Endothelial cell of umbilical vein (primary cell): Measurements from ENCODE around the gene FBLN2. TPM values are rescaled to one million over a fixed set of nuclear protein-coding genes. Genes with fewer than 3 reads are reported as not detected.

Source experiments
- BruUV-seq: library from RNA; stranded (reverse); fragments of 400-500 nt; replicated peaks from 2 replicates; lab custom pipeline; 2021; lab: Mats Ljungman, UMichigan
- CTCF ChIA-PET: fragments of 300-600, 350-600 bp; sonication (Branson Sonifier 250); formaldehyde crosslinking; loops from one replicate; lab custom pipeline; 2021; ENCODE audit warnings: antibody characterized with exemption, inconsistent platforms; lab: Charles Lee
- POLR2A ChIA-PET: fragments of 300-600, 350-600 bp; sonication (Branson Sonifier 250); formaldehyde crosslinking; loops from one replicate; lab custom pipeline; 2021; ENCODE audit warnings: antibody characterized with exemption, inconsistent platforms; lab: Charles Lee
- DNase-seq: peaks from one replicate; pipeline ENCODE4 v3.0.0-alpha.2; 2011; ENCODE audit warnings: low read depth, low spot score
- FAIRE-seq: peaks from 2 replicates; lab custom pipeline; 2011; peaks lifted over from hg19 to GRCh38; lab: Jason Lieb, UNC
- H2AFZ ChIP-seq: 2 replicates; pipeline ENCODE4 v1.6.0; 2012; ENCODE audit warnings: low read depth, low read length, control low read depth, inconsistent platforms
- H3K27ac ChIP-seq: 2 replicates; pipeline ENCODE4 v1.5.1; 2011; ENCODE audit warnings: low read depth, mild to moderate bottlenecking, control low read depth, low read length, moderate library complexity; ENCODE audit not compliant: insufficient read depth
- H3K27me3 ChIP-seq, 2 experiments: 2 replicates each; pipeline versions ENCODE4 v1.6.0 to v1.6.1; 2011; ENCODE audit warnings: low read length in 2 of 2, mixed read lengths in 1 of 2; ENCODE audit not compliant: control insufficient read depth in 2 of 2, insufficient read depth in 2 of 2
- H3K36me3 ChIP-seq, 2 experiments: 2 replicates in 1 of 2; 3 replicates in 1 of 2; pipeline ENCODE4 v1.5.1; 2011; ENCODE audit warnings: low read length in 2 of 2, mild to moderate bottlenecking in 1 of 2, moderate library complexity in 1 of 2; ENCODE audit not compliant: control insufficient read depth in 2 of 2, insufficient read depth in 2 of 2; ENCODE audit errors: extremely low read depth in 1 of 2
- H3K4me1 ChIP-seq: 3 replicates; pipeline ENCODE4 v1.5.1; 2011; ENCODE audit warnings: mild to moderate bottlenecking, low read length; ENCODE audit not compliant: control insufficient read depth, insufficient read depth; ENCODE audit errors: extremely low read depth
- H3K4me2 ChIP-seq: 2 replicates; pipeline ENCODE4 v1.6.1; 2011; ENCODE audit warnings: low read length, control low read depth, mixed read lengths; ENCODE audit not compliant: insufficient read depth
- H3K4me3 ChIP-seq, 3 experiments: fragments of 200-600 bp in 1 of 3; sonication (generic), shearing (Covaris generic) in 1 of 3; replicated peaks in 1 of 3; 2 replicates each; pipeline ENCODE4 v1.5.1; 2011 to 2016; ENCODE audit warnings: control low read depth in 3 of 3, low read length in 3 of 3, mild to moderate bottlenecking in 2 of 3, inconsistent platforms in 1 of 3, low read depth in 1 of 3, moderate library complexity in 1 of 3; ENCODE audit not compliant: insufficient read depth in 1 of 3
- H3K79me2 ChIP-seq: 2 replicates; pipeline ENCODE4 v1.6.0; 2012; ENCODE audit warnings: low read length, inconsistent platforms; ENCODE audit not compliant: control insufficient read depth, insufficient read depth
- H3K9ac ChIP-seq: replicated peaks from 2 replicates; pipeline ENCODE3; 2011; ENCODE audit warnings: low read length, control low read depth; ENCODE audit not compliant: insufficient read depth; ENCODE audit errors: extremely low read depth
- H3K9me1 ChIP-seq: replicated peaks from 3 replicates; pipeline ENCODE4 v1.6.0; 2011; ENCODE audit warnings: mild to moderate bottlenecking, low read length; ENCODE audit not compliant: control insufficient read depth, insufficient read depth; ENCODE audit errors: extremely low read depth
- H3K9me3 ChIP-seq: replicated peaks from 2 replicates; pipeline ENCODE4 v1.5.1; 2012; ENCODE audit warnings: low read length, inconsistent platforms; ENCODE audit not compliant: control insufficient read depth, insufficient read depth
- H4K20me1 ChIP-seq: replicated peaks from 2 replicates; pipeline ENCODE3; 2011; ENCODE audit warnings: mild to moderate bottlenecking, low read length; ENCODE audit not compliant: control insufficient read depth, insufficient read depth; ENCODE audit errors: extremely low read depth
- CTCF ChIP-seq, 2 donors: IDR thresholded peaks; 1 replicate in 1 of 2; 2 replicates in 1 of 2; pipeline ENCODE4 v1.5.1; 2011; ENCODE audit warnings: low read length in 2 of 2, mild to moderate bottlenecking in 2 of 2, moderate library complexity in 2 of 2, control low read depth in 1 of 2, inconsistent platforms in 1 of 2, low read depth in 1 of 2; ENCODE audit not compliant: insufficient read depth in 1 of 2; ENCODE audit errors: extremely low read depth in 1 of 2
- EZH2 ChIP-seq: IDR thresholded peaks from 2 replicates; pipeline ENCODE4 v1.6.1; 2012; ENCODE audit warnings: borderline replicate concordance, low read depth, mild to moderate bottlenecking, moderate library complexity, low read length, inconsistent platforms; ENCODE audit not compliant: severe bottlenecking
- FOS ChIP-seq: IDR thresholded peaks from 2 replicates; pipeline ENCODE4 v1.6.1; 2011; ENCODE audit warnings: mild to moderate bottlenecking, low read length, moderate library complexity, borderline replicate concordance; ENCODE audit not compliant: insufficient read depth
- GATA2 ChIP-seq: IDR thresholded peaks from 2 replicates; pipeline ENCODE4 v1.7.0; 2011; ENCODE audit warnings: low read depth, mild to moderate bottlenecking, moderate library complexity, mixed read lengths, low read length; ENCODE audit not compliant: insufficient read length, insufficient read depth
- JUN ChIP-seq: IDR thresholded peaks from 2 replicates; pipeline ENCODE4 v1.6.1; 2011; ENCODE audit warnings: borderline replicate concordance, low read depth; ENCODE audit not compliant: insufficient read length, insufficient read depth
- MAX ChIP-seq: IDR thresholded peaks from 2 replicates; pipeline ENCODE4 v1.6.1; 2011; ENCODE audit not compliant: insufficient read depth, insufficient read length
- MYC ChIP-seq: IDR thresholded peaks from one replicate; pipeline ENCODE4 v1.6.1; 2011; ENCODE audit warnings: mild to moderate bottlenecking, low read depth, low read length
- POLR2A ChIP-seq: IDR thresholded peaks from 2 replicates; pipeline ENCODE4 v1.6.1; 2012; ENCODE audit warnings: low read depth, mild to moderate bottlenecking, control low read depth, low read length
- POLR2AphosphoS5 ChIP-seq: IDR thresholded peaks from 2 replicates; pipeline ENCODE4 v1.6.1; 2012; ENCODE audit warnings: low read depth, mild to moderate bottlenecking, control low read depth, low read length, moderate library complexity; ENCODE audit not compliant: insufficient read depth
- dilution Hi-C: fragments of 300-500 bp; cut with MboI; formaldehyde crosslinking; loops from one replicate; pipeline ENCODE4 v1.15.0; 2019; ENCODE audit warnings: low sequenced_read_pairs; ENCODE audit not compliant: extremely low pct_ligation_motif_present
- intact Hi-C: fragments of 100-400 bp; cut with micrococcal nuclease; formaldehyde crosslinking; loops from one replicate; pipeline ENCODE4 v1.10.0; 2022
- polyA plus RNA-seq, 4 experiments: library from polyadenylated mRNA; depleted of rRNA in 3 of 4; stranded (reverse) in 3 of 4; unstranded in 1 of 4; fragments of >200 nt; gene quantifications; 2 replicates each; pipeline versions ENCODE4 v1.2.1 to v1.2.3, GENCODE V29; 2011 to 2012; ENCODE audit warnings: missing spikeins in 1 of 4
- total RNA-seq: library from RNA; stranded (reverse); gene quantifications from 2 replicates; pipeline ENCODE4 v1.2.3, GENCODE V29; 2021

The FBLN2 gene
- total and polyA plus RNA-seq, 2 donors (not counting 3 experiments of a cell fraction or from before 2014, with no cell fraction given) = 1.4 to 1.9 TPM

GRCh38 chr3:13614607-13615006 is 65.7 kb downstream of the FBLN2 start:
- no peak for FAIRE-seq
- POLR2A ChIA-PET = no interaction called here

More at GRCh38 chr3:13614607-13615006, 65.7 kb downstream of the FBLN2 start:
- no peaks in the 10 kb centered on the region for H3K79me2 ChIP-seq
- intact Hi-C loops (no loop called here), dilution Hi-C loops (no loop called here)
- H3K27me3 ChIP-seq = no peaks in the 10 kb centered on the region
- no peaks in the 10 kb centered on the region for H3K4me1 ChIP-seq
- BruUV-seq = no TSS peak
- no peaks in the 10 kb centered on the region for H3K9me1 ChIP-seq
- no peak overlapping the region for H2AFZ ChIP-seq
- H3K36me3 ChIP-seq = no peaks in the 10 kb centered on the region
- DNase-seq = no peak
- H3K4me2 ChIP-seq = no peak overlapping the region
- no peak overlapping the region for H3K4me3 ChIP-seq
- no peak overlapping the region for H3K27ac ChIP-seq
- no peaks in the 10 kb centered on the region for H3K9me3 ChIP-seq
- no peaks in the 10 kb centered on the region for H4K20me1 ChIP-seq
- no peak overlapping the region for H3K9ac ChIP-seq
- CTCF ChIA-PET = no interaction called here
- TF ChIP-seq MYC = no peak
- no peak for TF ChIP-seq MAX
- no peak for TF ChIP-seq EZH2
- TF ChIP-seq GATA2 = no peak
- no peak for TF ChIP-seq JUN
- TF ChIP-seq POLR2A = no peak
- TF ChIP-seq CTCF (IDR thresholded peaks at IDR 0.05; ENCODE audit: extremely low read depth in 1 of 2, insufficient read depth in 1 of 2, low read depth in 1 of 2, low read length in 2 of 2) = no peak
- no peak for TF ChIP-seq POLR2AphosphoS5
- TF ChIP-seq FOS = no peak
